Measurements from ENCODE around the gene OLFM1. TPM values are rescaled to one million over a fixed set of nuclear protein-coding genes. Genes with fewer than 3 reads are reported as not detected.

Gene OLFM1
- total RNA-seq, 4 donors from 2014 or later = 0.64 to 17.5 (median 10.9) TPM

DNA sequence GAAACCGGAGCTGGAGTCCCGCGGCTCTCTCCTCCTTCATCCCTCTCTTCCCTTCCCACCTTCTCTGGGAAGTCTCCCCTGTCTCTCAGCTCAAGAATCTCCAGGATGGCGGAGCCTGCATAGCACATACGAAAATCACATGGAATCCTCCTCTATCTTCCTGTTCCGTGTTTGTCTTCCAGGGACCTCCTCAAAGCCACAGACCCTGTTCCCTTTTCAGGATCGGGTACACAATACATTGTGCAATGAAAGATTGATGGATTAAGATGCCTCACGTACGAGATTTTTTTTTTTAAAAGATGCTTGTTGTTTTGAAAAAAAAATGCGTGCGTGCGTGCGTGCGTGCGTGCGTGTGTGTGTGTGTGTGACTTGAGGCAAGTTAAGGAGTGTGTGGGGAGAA, 46.6 kb upstream of the OLFM1 start:
- intact Hi-C loops (cut with DNase I) = no loop called here
- TF ChIP-seq POLR2A (IDR thresholded peaks at IDR 0.05) = no peak
- TF ChIP-seq, protein P1, sequence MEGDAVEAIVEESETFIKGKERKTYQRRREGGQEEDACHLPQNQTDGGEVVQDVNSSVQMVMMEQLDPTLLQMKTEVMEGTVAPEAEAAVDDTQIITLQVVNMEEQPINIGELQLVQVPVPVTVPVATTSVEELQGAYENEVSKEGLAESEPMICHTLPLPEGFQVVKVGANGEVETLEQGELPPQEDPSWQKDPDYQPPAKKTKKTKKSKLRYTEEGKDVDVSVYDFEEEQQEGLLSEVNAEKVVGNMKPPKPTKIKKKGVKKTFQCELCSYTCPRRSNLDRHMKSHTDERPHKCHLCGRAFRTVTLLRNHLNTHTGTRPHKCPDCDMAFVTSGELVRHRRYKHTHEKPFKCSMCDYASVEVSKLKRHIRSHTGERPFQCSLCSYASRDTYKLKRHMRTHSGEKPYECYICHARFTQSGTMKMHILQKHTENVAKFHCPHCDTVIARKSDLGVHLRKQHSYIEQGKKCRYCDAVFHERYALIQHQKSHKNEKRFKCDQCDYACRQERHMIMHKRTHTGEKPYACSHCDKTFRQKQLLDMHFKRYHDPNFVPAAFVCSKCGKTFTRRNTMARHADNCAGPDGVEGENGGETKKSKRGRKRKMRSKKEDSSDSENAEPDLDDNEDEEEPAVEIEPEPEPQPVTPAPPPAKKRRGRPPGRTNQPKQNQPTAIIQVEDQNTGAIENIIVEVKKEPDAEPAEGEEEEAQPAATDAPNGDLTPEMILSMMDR (IDR thresholded peaks at IDR 0.05) = no peak
- 58 to 84% methylated on average over 14 to 16 of the region's 16 CpGs for WGBS, 2 donors
- no peaks in the 10 kb centered on the region for H3K36me3 ChIP-seq
- H3K27ac ChIP-seq = no peak overlapping the region
- H3K4me3 ChIP-seq = no peak overlapping the region
- H3K9me3 ChIP-seq = no peaks in the 10 kb centered on the region
- H3K4me1 ChIP-seq = no peaks in the 10 kb centered on the region
- no peak for DNase-seq
- peaks cover 0 to 68% (median 0%) of the 10 kb centered on the region in 4 donors for H3K27me3 ChIP-seq

GRCh38 chr9:135043345-135043744, 44.1 kb upstream of the OLFM1 start:
- TF ChIP-seq, protein P1 (IDR thresholded peaks at IDR 0.05) = no peak
- TF ChIP-seq POLR2A (IDR thresholded peaks at IDR 0.05) = no peak
- WGBS, 2 donors = 73 to 78% methylated on average over 11 of the region's 11 CpGs

GRCh38 chr9:135045264-135045927, 42.1 kb upstream of the OLFM1 start:
- WGBS, 2 donors = 83 to 86% methylated on average over 23 to 25 of the region's 25 CpGs
- no peaks in the 10 kb centered on the region for H3K9me3 ChIP-seq
- no peak overlapping the region for H3K4me3 ChIP-seq
- H3K27me3 ChIP-seq = peaks cover 0 to 57% (median 0%) of the 10 kb centered on the region in 4 donors
- no peak for TF ChIP-seq POLR2A (IDR thresholded peaks at IDR 0.05)
- TF ChIP-seq, protein P1 (IDR thresholded peaks at IDR 0.05) = no peak
- H3K4me1 ChIP-seq = no peaks in the 10 kb centered on the region
- no peak overlapping the region for H3K27ac ChIP-seq
- H3K36me3 ChIP-seq = no peaks in the 10 kb centered on the region
- intact Hi-C loops (cut with DNase I) = no loop called here
- no peak for DNase-seq

More at GRCh38 chr9:135043345-135043744, 44.1 kb upstream of the OLFM1 start:
- no peak overlapping the region for H3K27ac ChIP-seq
- no peak overlapping the region for H3K4me3 ChIP-seq
- intact Hi-C loops (cut with DNase I) = no loop called here
- H3K9me3 ChIP-seq = no peaks in the 10 kb centered on the region
- H3K36me3 ChIP-seq = no peaks in the 10 kb centered on the region
- DNase-seq = no peak
- peaks cover 0 to 60% (median 0%) of the 10 kb centered on the region in 4 donors for H3K27me3 ChIP-seq
- H3K4me1 ChIP-seq = no peaks in the 10 kb centered on the region

- no peaks in the 10 kb centered on the region for H3K36me3 ChIP-seq
- no peaks in the 10 kb centered on the region for H3K9me3 ChIP-seq
- H3K27me3 ChIP-seq = peaks cover 0 to 65% (median 0%) of the 10 kb centered on the region in 4 donors
- no peak overlapping the region for H3K27ac ChIP-seq
- no peak for DNase-seq
- intact Hi-C loops (cut with DNase I) = no loop called here
- WGBS, 2 donors = 60 to 73% methylated on average over 4 to 8 of the region's 18 CpGs
- no peak overlapping the region for H3K4me3 ChIP-seq
- TF ChIP-seq, protein P1 (IDR thresholded peaks at IDR 0.05) = no peak
- no peaks in the 10 kb centered on the region for H3K4me1 ChIP-seq
Observed at GRCh38 chr9:135045928-135046738, 41.3 kb upstream of the OLFM1 start.

- Histone ChIP-seq H3K27me3 (peaks cover 0 to 66% (median 0%) of the 10 kb centered on the region in 4 donors), H3K4me3 (no peak overlapping the region), H3K4me1 (no peaks in the 10 kb centered on the region), H3K9me3 (no peaks in the 10 kb centered on the region), H3K27ac (no peak overlapping the region), H3K36me3 (no peaks in the 10 kb centered on the region)
- no peak for DNase-seq
- no peak for TF ChIP-seq POLR2A (IDR thresholded peaks at IDR 0.05)
- TF ChIP-seq, protein P1 (IDR thresholded peaks at IDR 0.05) = no peak
- intact Hi-C loops (cut with DNase I) = no loop called here
- 34% methylated on average over 3 of the region's 12 CpGs; no CpG with 5 or more reads in 1 of the 2 donors for WGBS, 2 donors
Observed at GRCh38 chr9:135046739-135047350, 40.6 kb upstream of the OLFM1 start.

Data from esophagus squamous epithelium (tissue), 5 donors.